Measurements from ENCODE around the gene WDR33. TPM values are rescaled to one million over a fixed set of nuclear protein-coding genes. Genes with fewer than 3 reads are reported as not detected.

Gene WDR33
- total RNA-seq, 3 donors from 2014 or later: 43.3 to 57.1 (median 43.4) TPM

DNA sequence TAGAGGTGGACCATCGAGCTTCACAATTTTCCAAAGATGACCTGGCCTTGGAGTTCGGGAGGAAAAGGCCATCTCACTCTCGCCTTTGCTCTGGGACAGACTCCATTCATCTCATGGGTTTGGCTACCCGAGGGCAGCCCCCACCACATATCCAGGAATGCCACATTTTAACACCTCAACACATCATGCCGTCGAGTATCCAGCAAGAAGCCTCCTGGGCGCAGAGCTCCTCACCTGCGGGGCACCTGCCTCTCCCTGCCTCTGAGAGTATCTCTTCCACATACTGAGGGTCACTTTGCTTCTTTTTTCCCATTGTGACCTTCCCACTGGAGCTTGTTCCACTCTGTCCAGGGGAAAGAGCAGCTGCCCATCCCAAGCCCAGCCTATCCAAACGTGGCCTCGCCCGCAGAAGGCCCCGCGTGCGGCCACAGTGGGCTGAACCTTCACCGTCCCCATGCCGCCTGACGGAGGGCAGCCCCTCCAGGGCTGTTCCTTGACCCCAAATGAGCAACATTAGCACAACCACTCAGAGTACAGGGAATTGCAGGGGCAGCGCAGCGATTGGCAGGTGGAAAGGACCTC, 130.2 kb downstream of the WDR33 start:
- Histone ChIP-seq H3K4me1 (ENCODE audit: low read depth) (peaks cover under 1% of the 10 kb centered on the region), H3K9me3 (no peaks in the 10 kb centered on the region), H3K36me3 (ENCODE audit: low read depth) (no peaks in the 10 kb centered on the region), H3K4me3 (no peak overlapping the region)
- DNase-seq (no peak), ATAC-seq (no peak)
- TF ChIP-seq, protein P1, sequence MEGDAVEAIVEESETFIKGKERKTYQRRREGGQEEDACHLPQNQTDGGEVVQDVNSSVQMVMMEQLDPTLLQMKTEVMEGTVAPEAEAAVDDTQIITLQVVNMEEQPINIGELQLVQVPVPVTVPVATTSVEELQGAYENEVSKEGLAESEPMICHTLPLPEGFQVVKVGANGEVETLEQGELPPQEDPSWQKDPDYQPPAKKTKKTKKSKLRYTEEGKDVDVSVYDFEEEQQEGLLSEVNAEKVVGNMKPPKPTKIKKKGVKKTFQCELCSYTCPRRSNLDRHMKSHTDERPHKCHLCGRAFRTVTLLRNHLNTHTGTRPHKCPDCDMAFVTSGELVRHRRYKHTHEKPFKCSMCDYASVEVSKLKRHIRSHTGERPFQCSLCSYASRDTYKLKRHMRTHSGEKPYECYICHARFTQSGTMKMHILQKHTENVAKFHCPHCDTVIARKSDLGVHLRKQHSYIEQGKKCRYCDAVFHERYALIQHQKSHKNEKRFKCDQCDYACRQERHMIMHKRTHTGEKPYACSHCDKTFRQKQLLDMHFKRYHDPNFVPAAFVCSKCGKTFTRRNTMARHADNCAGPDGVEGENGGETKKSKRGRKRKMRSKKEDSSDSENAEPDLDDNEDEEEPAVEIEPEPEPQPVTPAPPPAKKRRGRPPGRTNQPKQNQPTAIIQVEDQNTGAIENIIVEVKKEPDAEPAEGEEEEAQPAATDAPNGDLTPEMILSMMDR (IDR thresholded peaks at IDR 0.05): no peak
- intact Hi-C loops (cut with DNase I, micrococcal nuclease): no loop called here

DNA sequence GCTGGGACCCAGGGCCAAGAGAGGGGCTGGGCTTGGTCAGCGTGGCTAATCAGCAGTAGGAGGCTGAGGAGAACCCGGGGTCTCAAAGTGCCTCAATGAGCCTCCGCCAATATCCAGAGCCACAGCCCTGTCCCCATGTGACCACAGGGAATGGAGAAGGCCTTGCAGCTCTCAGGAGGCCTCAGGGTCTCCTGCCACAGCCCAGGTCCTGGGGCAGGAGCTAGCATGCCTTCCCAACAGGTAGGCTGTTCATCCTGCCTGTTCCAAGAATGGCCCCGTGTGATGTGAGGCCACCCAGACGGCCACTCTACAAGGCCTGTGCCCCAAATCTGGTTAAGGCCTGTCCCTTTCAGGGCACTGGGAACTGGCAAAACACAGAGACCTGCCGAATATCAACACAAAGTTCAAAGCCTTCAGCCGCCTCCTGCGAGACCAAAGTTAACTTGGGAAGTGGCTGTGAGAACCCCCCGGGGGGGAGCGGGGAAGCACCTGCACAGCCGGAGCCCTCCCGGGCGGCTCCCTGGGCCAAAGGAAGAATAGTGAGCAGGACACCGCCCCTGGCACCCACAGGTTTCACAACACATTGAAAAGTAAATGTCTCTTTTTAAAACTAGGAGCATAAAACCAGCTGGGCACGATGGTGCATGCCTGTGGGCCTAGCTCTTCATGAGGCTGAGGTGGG, 131.2 kb downstream of the WDR33 start:
- H3K4me1 ChIP-seq (ENCODE audit: low read depth): peaks cover 6% of the 10 kb centered on the region
- no peaks in the 10 kb centered on the region for H3K36me3 ChIP-seq (ENCODE audit: low read depth)
- no peak overlapping the region for H3K4me3 ChIP-seq
- no peak for DNase-seq
- no peaks in the 10 kb centered on the region for H3K9me3 ChIP-seq
- ATAC-seq: no peak
- intact Hi-C loops (cut with DNase I, micrococcal nuclease): no loop called here
- TF ChIP-seq, protein P1 (IDR thresholded peaks at IDR 0.05): no peak

DNA sequence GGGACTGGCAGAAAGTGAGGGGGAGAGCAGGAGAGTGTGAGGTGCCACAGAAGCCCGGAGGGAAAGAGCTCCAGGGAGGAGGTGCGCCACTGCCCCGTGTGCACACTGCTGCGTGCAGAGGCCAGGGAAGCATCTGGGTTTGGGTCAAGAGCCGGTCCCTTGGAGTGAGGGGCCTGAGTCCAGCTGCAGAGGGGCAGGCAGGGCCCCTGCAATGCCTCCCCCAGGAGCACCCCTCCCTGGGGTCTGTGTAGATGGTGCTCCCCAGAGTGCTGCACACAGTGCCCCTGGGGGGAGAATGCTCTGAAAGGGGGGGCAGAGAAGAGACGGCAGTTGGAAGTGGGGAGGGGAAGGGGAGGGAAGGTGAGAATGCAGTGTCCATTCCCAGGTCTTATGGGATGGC, 132.0 kb downstream of the WDR33 start:
- no peak for ATAC-seq
- intact Hi-C loops (cut with DNase I, micrococcal nuclease): no loop called here
- Histone ChIP-seq H3K4me3 (no peak overlapping the region), H3K4me1 (ENCODE audit: low read depth) (peaks cover 6% of the 10 kb centered on the region), H3K36me3 (ENCODE audit: low read depth) (no peaks in the 10 kb centered on the region), H3K9me3 (no peaks in the 10 kb centered on the region)
- no peak for DNase-seq
- TF ChIP-seq, protein P1 (IDR thresholded peaks at IDR 0.05): no peak

DNA sequence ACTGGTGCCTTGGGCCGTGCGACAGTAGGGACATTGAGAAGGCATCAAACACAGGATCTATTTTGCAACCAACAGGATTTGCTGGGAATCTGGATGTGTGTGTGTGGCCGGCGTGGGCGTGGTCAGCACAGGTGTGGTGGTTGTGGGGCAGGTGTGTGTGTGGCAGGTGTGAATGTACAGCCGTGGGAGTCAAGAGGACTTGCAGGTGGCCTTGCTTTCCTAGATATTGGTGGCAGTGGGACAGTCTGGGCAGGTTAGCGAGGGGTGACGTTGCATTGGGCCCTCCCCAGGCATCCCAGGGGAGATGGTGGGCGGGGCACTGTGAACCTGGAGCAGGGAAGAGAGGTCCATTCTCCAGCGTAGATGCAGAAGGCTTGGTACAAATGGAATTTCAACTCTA, 132.4 kb downstream of the WDR33 start:
- DNase-seq (no peak), ATAC-seq (peak; percentile 12)
- peaks cover 6% of the 10 kb centered on the region for H3K4me1 ChIP-seq (ENCODE audit: low read depth)

DNA sequence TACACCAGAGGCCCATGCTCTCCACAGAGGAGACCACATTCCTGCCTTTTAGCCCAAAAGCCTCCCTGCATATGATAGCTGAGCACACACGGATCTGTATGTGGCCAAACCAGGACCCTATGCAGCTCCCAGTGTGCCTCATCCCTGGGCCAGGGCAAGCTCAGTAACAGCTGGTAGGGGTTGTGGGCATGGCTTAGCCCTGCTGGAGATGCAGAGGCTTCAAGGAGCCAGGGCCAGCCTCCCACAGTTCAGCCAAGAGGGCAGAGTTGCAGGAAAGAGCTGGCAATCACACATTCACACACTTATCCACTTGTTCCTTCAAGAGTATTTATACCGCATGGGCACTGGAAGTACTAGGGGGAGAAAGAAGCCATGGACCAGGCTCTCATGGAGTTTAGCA, 134.1 kb downstream of the WDR33 start:
- intact Hi-C loops (cut with DNase I, micrococcal nuclease): no loop called here
- H3K4me3 ChIP-seq: no peak overlapping the region
- no peaks in the 10 kb centered on the region for H3K9me3 ChIP-seq
- H3K4me1 ChIP-seq (ENCODE audit: low read depth): peaks cover 6% of the 10 kb centered on the region
- no peaks in the 10 kb centered on the region for H3K36me3 ChIP-seq (ENCODE audit: low read depth)
- DNase-seq (no peak), ATAC-seq (no peak)
- TF ChIP-seq, protein P1 (IDR thresholded peaks at IDR 0.05): no peak

More for the DNA sequence above, 132.4 kb downstream of the WDR33 start:
- no peak overlapping the region for H3K4me3 ChIP-seq
- H3K36me3 ChIP-seq (ENCODE audit: low read depth): no peaks in the 10 kb centered on the region
- TF ChIP-seq, protein P1 (IDR thresholded peaks at IDR 0.05): no peak
- intact Hi-C loops (cut with DNase I, micrococcal nuclease): no loop called here
- no peaks in the 10 kb centered on the region for H3K9me3 ChIP-seq
